ENCODE measurements around the gene PXDN.

PXDN gene

GRCh38 chr2:1593371-1594122 lies 150.8 kb downstream of the PXDN start:
- ATAC-seq (replicated peaks; ENCODE audit: extremely low read depth, poor library complexity, severe bottlenecking) (no peak), DNase-seq (ENCODE audit: low spot score in 2 of 2) (no peak)
- no peak overlapping the region for H3K27ac Mint-ChIP-seq (ENCODE audit: low read depth)
- no peaks in the 10 kb centered on the region for H3K4me1 Mint-ChIP-seq
- H3K27me3 Mint-ChIP-seq: peaks cover 16% of the 10 kb centered on the region
- no peak overlapping the region for H3K4me3 Mint-ChIP-seq
- no peaks in the 10 kb centered on the region for H3K36me3 Mint-ChIP-seq (ENCODE audit: insufficient read depth)
- H3K9me3 Mint-ChIP-seq: no peaks in the 10 kb centered on the region

- H3K4me1 Mint-ChIP-seq: no peaks in the 10 kb centered on the region
- no peak overlapping the region for H3K4me3 Mint-ChIP-seq
- no peaks in the 10 kb centered on the region for H3K36me3 Mint-ChIP-seq (ENCODE audit: insufficient read depth)
- no peak overlapping the region for H3K27ac Mint-ChIP-seq (ENCODE audit: low read depth)
- peaks cover 16% of the 10 kb centered on the region for H3K27me3 Mint-ChIP-seq
- ATAC-seq (replicated peaks; ENCODE audit: extremely low read depth, poor library complexity, severe bottlenecking) (no peak), DNase-seq (ENCODE audit: low spot score in 2 of 2) (no peak)
- H3K9me3 Mint-ChIP-seq: no peaks in the 10 kb centered on the region
Measured at GRCh38 chr2:1591978-1592907, 152.1 kb downstream of the PXDN start.

GRCh38 chr2:1591461-1591770 lies 152.9 kb downstream of the PXDN start:
- no peaks in the 10 kb centered on the region for H3K9me3 Mint-ChIP-seq
- no peak overlapping the region for H3K4me3 Mint-ChIP-seq
- DNase-seq (ENCODE audit: low spot score in 2 of 2): no peak
- peaks cover 16% of the 10 kb centered on the region for H3K27me3 Mint-ChIP-seq
- no peaks in the 10 kb centered on the region for H3K36me3 Mint-ChIP-seq (ENCODE audit: insufficient read depth)
- no peak overlapping the region for H3K27ac Mint-ChIP-seq (ENCODE audit: low read depth)
- ATAC-seq (replicated peaks; ENCODE audit: extremely low read depth, poor library complexity, severe bottlenecking): no peak
- no peaks in the 10 kb centered on the region for H3K4me1 Mint-ChIP-seq

GRCh38 chr2:1590596-1591460 lies 153.5 kb downstream of the PXDN start:
- Mint-ChIP-seq H3K27me3 (peaks cover 16% of the 10 kb centered on the region), H3K4me3 (no peak overlapping the region), H3K27ac (ENCODE audit: low read depth) (no peak overlapping the region), H3K4me1 (no peaks in the 10 kb centered on the region), H3K36me3 (ENCODE audit: insufficient read depth) (no peaks in the 10 kb centered on the region), H3K9me3 (no peaks in the 10 kb centered on the region)
- DNase-seq (ENCODE audit: low spot score in 2 of 2) (no peak), ATAC-seq (replicated peaks; ENCODE audit: extremely low read depth, poor library complexity, severe bottlenecking) (no peak)

GRCh38 chr2:1588978-1589621 lies 155.2 kb downstream of the PXDN start:
- H3K4me3 Mint-ChIP-seq: no peak overlapping the region
- no peak for ATAC-seq (replicated peaks; ENCODE audit: extremely low read depth, poor library complexity, severe bottlenecking)
- peaks cover 16% of the 10 kb centered on the region for H3K27me3 Mint-ChIP-seq
- no peaks in the 10 kb centered on the region for H3K4me1 Mint-ChIP-seq
- DNase-seq (ENCODE audit: low spot score in 2 of 2): no peak
- no peak overlapping the region for H3K27ac Mint-ChIP-seq (ENCODE audit: low read depth)
- no peaks in the 10 kb centered on the region for H3K9me3 Mint-ChIP-seq
- H3K36me3 Mint-ChIP-seq (ENCODE audit: insufficient read depth): no peaks in the 10 kb centered on the region

- no peaks in the 10 kb centered on the region for H3K36me3 Mint-ChIP-seq (ENCODE audit: insufficient read depth)
- no peak overlapping the region for H3K4me3 Mint-ChIP-seq
- ATAC-seq (replicated peaks; ENCODE audit: extremely low read depth, poor library complexity, severe bottlenecking): no peak
- H3K27ac Mint-ChIP-seq (ENCODE audit: low read depth): no peak overlapping the region
- no peak for DNase-seq (ENCODE audit: low spot score in 2 of 2)
- H3K27me3 Mint-ChIP-seq: peaks cover 19% of the 10 kb centered on the region
- H3K9me3 Mint-ChIP-seq: no peaks in the 10 kb centered on the region
- H3K4me1 Mint-ChIP-seq: no peaks in the 10 kb centered on the region
Measured at GRCh38 chr2:1588051-1588977, 156.0 kb downstream of the PXDN start.

- DNase-seq (ENCODE audit: low spot score in 2 of 2): no peak
- Mint-ChIP-seq H3K4me3 (no peak overlapping the region), H3K4me1 (no peaks in the 10 kb centered on the region), H3K27me3 (peaks cover 25% of the 10 kb centered on the region), H3K36me3 (ENCODE audit: insufficient read depth) (no peaks in the 10 kb centered on the region), H3K27ac (ENCODE audit: low read depth) (no peak overlapping the region), H3K9me3 (no peaks in the 10 kb centered on the region)
- no peak for ATAC-seq (replicated peaks; ENCODE audit: extremely low read depth, poor library complexity, severe bottlenecking)
Measured at GRCh38 chr2:1586923-1587840, 157.1 kb downstream of the PXDN start.

GRCh38 chr2:1586251-1586922 lies 157.9 kb downstream of the PXDN start:
- Mint-ChIP-seq H3K27ac (ENCODE audit: low read depth) (no peak overlapping the region), H3K9me3 (no peaks in the 10 kb centered on the region), H3K4me1 (no peaks in the 10 kb centered on the region), H3K36me3 (ENCODE audit: insufficient read depth) (no peaks in the 10 kb centered on the region), H3K27me3 (peaks cover 25% of the 10 kb centered on the region), H3K4me3 (no peak overlapping the region)
- no peak for DNase-seq (ENCODE audit: low spot score in 2 of 2)
- ATAC-seq (replicated peaks; ENCODE audit: extremely low read depth, poor library complexity, severe bottlenecking): no peak

- H3K27ac Mint-ChIP-seq (ENCODE audit: low read depth): no peak overlapping the region
- no peak for ATAC-seq (replicated peaks; ENCODE audit: extremely low read depth, poor library complexity, severe bottlenecking)
- no peak overlapping the region for H3K4me3 Mint-ChIP-seq
- no peaks in the 10 kb centered on the region for H3K9me3 Mint-ChIP-seq
- H3K36me3 Mint-ChIP-seq (ENCODE audit: insufficient read depth): no peaks in the 10 kb centered on the region
- H3K4me1 Mint-ChIP-seq: no peaks in the 10 kb centered on the region
- H3K27me3 Mint-ChIP-seq: peaks cover 19% of the 10 kb centered on the region
- DNase-seq (ENCODE audit: low spot score in 2 of 2): no peak
Measured at GRCh38 chr2:1585635-1586034, 158.7 kb downstream of the PXDN start.

GRCh38 chr2:1584691-1585485 lies 159.4 kb downstream of the PXDN start:
- no peaks in the 10 kb centered on the region for H3K36me3 Mint-ChIP-seq (ENCODE audit: insufficient read depth)

More at GRCh38 chr2:1584691-1585485, 159.4 kb downstream of the PXDN start:
- ATAC-seq (replicated peaks; ENCODE audit: extremely low read depth, poor library complexity, severe bottlenecking) (no peak), DNase-seq (ENCODE audit: low spot score in 2 of 2) (no peak)
- H3K9me3 Mint-ChIP-seq: no peaks in the 10 kb centered on the region
- no peak overlapping the region for H3K4me3 Mint-ChIP-seq
- H3K4me1 Mint-ChIP-seq: no peaks in the 10 kb centered on the region
- H3K27ac Mint-ChIP-seq (ENCODE audit: low read depth): no peak overlapping the region
- H3K27me3 Mint-ChIP-seq: peaks cover 11% of the 10 kb centered on the region

All from central memory CD8-positive, alpha-beta T cell (primary cell).